Vagina (tissue), 2 donors: ENCODE results near the gene SGTA.

Experiments
- POLR2AphosphoS5 ChIP-seq, 2 donors: sonication (generic); formaldehyde crosslinking; IDR thresholded peaks; one replicate each; pipeline ENCODE4 v1.9.0; 2017; ENCODE audit warnings: antibody characterized with exemption in 2 of 2, mild to moderate bottlenecking in 2 of 2, low read depth in 1 of 2; ENCODE audit not compliant: insufficient read depth in 1 of 2
- TF ChIP-seq, protein P1 (sequence below), 3 experiments: fragments of 450-650 bp in 2 of 3; fragments of 200-600 bp in 1 of 3; sonication (generic) in 1 of 3; IDR thresholded peaks; one replicate each; pipeline ENCODE4 v1.5.1; 2017 to 2019; ENCODE audit warnings: antibody characterized with exemption in 3 of 3, mild to moderate bottlenecking in 2 of 3, moderate library complexity in 2 of 3

DNA sequence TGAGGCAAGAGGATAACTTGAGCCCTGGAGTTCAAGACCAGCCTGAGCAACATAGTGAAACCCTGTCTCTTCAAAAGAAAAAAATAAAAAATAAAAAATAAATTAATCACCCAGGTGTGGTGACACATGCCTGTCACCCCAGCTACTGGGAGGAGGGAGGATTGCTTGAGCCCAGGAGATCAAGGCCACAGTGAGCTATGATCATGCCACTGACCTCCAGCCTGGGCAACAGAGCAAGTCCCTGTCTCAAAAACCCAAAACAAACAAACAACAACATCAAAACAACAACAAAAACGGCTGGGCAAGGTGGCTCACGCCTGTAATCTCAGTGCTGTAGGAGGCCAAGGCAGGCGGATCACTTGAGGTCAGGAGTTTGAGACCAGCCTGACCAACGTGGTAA lies 39.0 kb downstream of the SGTA start:
- no peak for TF ChIP-seq POLR2AphosphoS5 (IDR thresholded peaks at IDR 0.05; ENCODE audit: insufficient read depth in 1 of 2, low read depth in 1 of 2)
- TF ChIP-seq, protein P1, sequence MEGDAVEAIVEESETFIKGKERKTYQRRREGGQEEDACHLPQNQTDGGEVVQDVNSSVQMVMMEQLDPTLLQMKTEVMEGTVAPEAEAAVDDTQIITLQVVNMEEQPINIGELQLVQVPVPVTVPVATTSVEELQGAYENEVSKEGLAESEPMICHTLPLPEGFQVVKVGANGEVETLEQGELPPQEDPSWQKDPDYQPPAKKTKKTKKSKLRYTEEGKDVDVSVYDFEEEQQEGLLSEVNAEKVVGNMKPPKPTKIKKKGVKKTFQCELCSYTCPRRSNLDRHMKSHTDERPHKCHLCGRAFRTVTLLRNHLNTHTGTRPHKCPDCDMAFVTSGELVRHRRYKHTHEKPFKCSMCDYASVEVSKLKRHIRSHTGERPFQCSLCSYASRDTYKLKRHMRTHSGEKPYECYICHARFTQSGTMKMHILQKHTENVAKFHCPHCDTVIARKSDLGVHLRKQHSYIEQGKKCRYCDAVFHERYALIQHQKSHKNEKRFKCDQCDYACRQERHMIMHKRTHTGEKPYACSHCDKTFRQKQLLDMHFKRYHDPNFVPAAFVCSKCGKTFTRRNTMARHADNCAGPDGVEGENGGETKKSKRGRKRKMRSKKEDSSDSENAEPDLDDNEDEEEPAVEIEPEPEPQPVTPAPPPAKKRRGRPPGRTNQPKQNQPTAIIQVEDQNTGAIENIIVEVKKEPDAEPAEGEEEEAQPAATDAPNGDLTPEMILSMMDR (IDR thresholded peaks at IDR 0.05) = no peak
